GM23338 (cell line): ENCODE results near the gene RAB31. TPM values are rescaled to one million over a fixed set of nuclear protein-coding genes. Genes with fewer than 3 reads are reported as not detected.

Source experiments
- EZH2phosphoT487 ChIP-seq: fragments of 200-600 bp; sonication (generic); IDR thresholded peaks from one replicate; pipeline ENCODE4 v1.8.1; 2018; ENCODE audit warnings: antibody characterized with exemption; ENCODE audit not compliant: unreplicated experiment
- NANOG ChIP-seq: IDR thresholded peaks from 2 replicates; pipeline ENCODE4 v1.6.1; 2016; ENCODE audit warnings: antibody characterized with exemption, borderline replicate concordance
- ZNF114 ChIP-seq: fragments of 250-450 bp; sonication (Bioruptor Pico); IDR thresholded peaks from 2 replicates; pipeline ENCODE4 v1.5.0; 2020; ENCODE audit warnings: mild to moderate bottlenecking, moderate library complexity
- ZNF331 ChIP-seq: fragments of 250-450 bp; sonication (Bioruptor Pico); IDR thresholded peaks from 2 replicates; pipeline ENCODE4 v1.5.0; 2020; ENCODE audit warnings: low read depth, mild to moderate bottlenecking, moderate library complexity
- ZNF462 ChIP-seq: fragments of 250-450 bp; sonication (Bioruptor Pico); IDR thresholded peaks from 2 replicates; pipeline ENCODE4 v1.5.0; 2020; ENCODE audit warnings: mild to moderate bottlenecking, moderate library complexity
- polyA plus RNA-seq: library from polyadenylated mRNA; unstranded; fragments of >200 nt; fragmentation: Nextera tagmentation; extraction: Ambion mirVana; gene quantifications from 2 replicates; pipeline ENCODE4 v1.2.1, GENCODE V29; 2016
- total RNA-seq: library from RNA; depleted of rRNA; stranded (reverse); fragments of >200 nt; shearing (Covaris generic); gene quantifications from 2 replicates; pipeline ENCODE4 v1.2.3, GENCODE V29; 2014
- TF ChIP-seq, protein P1 (sequence below), 2 experiments: fragments of 200-600 bp in 1 of 2; sonication (generic) in 1 of 2; conservative IDR thresholded peaks; 2 replicates each; pipeline versions ENCODE4 v1.5.1 to v1.6.1; 2016 to 2017; ENCODE audit warnings: antibody characterized with exemption in 2 of 2, low read depth in 2 of 2, mild to moderate bottlenecking in 2 of 2, moderate library complexity in 1 of 2
- TF ChIP-seq, protein P2 (sequence below): IDR thresholded peaks from one replicate; pipeline ENCODE4 v1.6.1; 2018; ENCODE audit warnings: antibody characterized with exemption; ENCODE audit not compliant: unreplicated experiment
- TF ChIP-seq, protein P3 (sequence below): IDR thresholded peaks from 2 replicates; pipeline ENCODE4 v1.6.1; 2016; ENCODE audit warnings: antibody characterized with exemption

Gene RAB31
- total and polyA plus RNA-seq, 2 experiments from 2014 or later: 33.8 to 46.1 TPM

- TF ChIP-seq ZNF462 (CRISPR knock-in tag) (no peak), ZNF331 (no peak), NANOG (no peak), ZNF114 (CRISPR knock-in tag) (no peak), EZH2phosphoT487 (no peak)
- TF ChIP-seq, protein P1, sequence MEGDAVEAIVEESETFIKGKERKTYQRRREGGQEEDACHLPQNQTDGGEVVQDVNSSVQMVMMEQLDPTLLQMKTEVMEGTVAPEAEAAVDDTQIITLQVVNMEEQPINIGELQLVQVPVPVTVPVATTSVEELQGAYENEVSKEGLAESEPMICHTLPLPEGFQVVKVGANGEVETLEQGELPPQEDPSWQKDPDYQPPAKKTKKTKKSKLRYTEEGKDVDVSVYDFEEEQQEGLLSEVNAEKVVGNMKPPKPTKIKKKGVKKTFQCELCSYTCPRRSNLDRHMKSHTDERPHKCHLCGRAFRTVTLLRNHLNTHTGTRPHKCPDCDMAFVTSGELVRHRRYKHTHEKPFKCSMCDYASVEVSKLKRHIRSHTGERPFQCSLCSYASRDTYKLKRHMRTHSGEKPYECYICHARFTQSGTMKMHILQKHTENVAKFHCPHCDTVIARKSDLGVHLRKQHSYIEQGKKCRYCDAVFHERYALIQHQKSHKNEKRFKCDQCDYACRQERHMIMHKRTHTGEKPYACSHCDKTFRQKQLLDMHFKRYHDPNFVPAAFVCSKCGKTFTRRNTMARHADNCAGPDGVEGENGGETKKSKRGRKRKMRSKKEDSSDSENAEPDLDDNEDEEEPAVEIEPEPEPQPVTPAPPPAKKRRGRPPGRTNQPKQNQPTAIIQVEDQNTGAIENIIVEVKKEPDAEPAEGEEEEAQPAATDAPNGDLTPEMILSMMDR (conservative IDR thresholded peaks at IDR 0.05; ENCODE audit: low read depth in 2 of 2): no peak
- TF ChIP-seq, protein P2, sequence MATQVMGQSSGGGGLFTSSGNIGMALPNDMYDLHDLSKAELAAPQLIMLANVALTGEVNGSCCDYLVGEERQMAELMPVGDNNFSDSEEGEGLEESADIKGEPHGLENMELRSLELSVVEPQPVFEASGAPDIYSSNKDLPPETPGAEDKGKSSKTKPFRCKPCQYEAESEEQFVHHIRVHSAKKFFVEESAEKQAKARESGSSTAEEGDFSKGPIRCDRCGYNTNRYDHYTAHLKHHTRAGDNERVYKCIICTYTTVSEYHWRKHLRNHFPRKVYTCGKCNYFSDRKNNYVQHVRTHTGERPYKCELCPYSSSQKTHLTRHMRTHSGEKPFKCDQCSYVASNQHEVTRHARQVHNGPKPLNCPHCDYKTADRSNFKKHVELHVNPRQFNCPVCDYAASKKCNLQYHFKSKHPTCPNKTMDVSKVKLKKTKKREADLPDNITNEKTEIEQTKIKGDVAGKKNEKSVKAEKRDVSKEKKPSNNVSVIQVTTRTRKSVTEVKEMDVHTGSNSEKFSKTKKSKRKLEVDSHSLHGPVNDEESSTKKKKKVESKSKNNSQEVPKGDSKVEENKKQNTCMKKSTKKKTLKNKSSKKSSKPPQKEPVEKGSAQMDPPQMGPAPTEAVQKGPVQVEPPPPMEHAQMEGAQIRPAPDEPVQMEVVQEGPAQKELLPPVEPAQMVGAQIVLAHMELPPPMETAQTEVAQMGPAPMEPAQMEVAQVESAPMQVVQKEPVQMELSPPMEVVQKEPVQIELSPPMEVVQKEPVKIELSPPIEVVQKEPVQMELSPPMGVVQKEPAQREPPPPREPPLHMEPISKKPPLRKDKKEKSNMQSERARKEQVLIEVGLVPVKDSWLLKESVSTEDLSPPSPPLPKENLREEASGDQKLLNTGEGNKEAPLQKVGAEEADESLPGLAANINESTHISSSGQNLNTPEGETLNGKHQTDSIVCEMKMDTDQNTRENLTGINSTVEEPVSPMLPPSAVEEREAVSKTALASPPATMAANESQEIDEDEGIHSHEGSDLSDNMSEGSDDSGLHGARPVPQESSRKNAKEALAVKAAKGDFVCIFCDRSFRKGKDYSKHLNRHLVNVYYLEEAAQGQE: no peak
- TF ChIP-seq, protein P3, sequence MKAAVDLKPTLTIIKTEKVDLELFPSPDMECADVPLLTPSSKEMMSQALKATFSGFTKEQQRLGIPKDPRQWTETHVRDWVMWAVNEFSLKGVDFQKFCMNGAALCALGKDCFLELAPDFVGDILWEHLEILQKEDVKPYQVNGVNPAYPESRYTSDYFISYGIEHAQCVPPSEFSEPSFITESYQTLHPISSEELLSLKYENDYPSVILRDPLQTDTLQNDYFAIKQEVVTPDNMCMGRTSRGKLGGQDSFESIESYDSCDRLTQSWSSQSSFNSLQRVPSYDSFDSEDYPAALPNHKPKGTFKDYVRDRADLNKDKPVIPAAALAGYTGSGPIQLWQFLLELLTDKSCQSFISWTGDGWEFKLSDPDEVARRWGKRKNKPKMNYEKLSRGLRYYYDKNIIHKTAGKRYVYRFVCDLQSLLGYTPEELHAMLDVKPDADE: no peak
These were observed 50.5 kb downstream of the RAB31 start (continued) for GRCh38 chr18:9758624-9759075.
